Measurements from ENCODE around the gene IFI27L2.

DNA sequence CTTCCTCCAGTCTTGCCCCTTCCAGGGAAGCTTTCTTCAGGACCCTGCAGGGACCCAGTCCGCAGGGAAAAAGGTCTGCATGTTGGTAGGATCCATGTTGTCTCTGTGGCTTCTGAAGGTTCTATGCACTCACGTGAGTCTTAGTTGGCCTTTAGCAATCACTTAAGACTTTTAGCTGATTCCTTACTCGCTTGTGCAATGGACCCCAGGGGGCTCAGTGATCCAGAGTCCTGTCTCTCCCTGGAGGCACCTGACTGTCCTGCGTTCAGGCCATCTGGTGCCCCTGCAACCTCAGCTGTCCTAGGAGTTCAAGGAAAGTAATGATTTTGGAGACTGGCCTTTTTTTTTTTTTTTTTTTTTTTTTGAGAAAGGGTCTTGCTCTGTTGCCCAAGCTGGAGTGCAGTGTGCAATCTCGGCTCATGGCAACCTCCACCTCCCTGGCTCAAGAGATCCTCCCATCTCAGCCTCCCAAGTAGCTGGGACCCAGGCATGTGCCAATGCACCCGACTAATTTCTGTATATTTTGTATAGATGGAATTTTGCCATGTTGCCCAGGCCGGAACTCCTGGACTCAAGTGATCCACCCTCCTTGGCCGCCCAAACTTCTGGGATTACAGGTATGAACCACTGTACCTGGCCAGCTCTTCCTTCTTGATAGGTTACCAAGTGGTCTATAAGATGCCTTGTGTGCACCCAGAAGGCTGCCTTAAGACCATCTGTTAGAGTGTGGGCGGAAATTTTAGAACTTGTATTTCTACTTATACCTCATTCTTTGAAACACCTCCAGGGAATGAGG, 4.6 kb downstream of the IFI27L2 start:
- TF ChIP-seq CTCF (IDR thresholded peaks at IDR 0.05; ENCODE audit: low read depth, low read length) (no peak), EZH2phosphoT487 (IDR thresholded peaks at IDR 0.05; ENCODE audit: low read depth) (no peak)

All from OCI-LY3 (cell line).